Smooth muscle cell (in vitro differentiated cells): ENCODE results near the gene CEP112. TPM values are rescaled to one million over a fixed set of nuclear protein-coding genes. Genes with fewer than 3 reads are reported as not detected.

ENCODE experiments used
- DNase-seq: peaks from one replicate; lab custom pipeline; 2025; ENCODE audit not compliant: unreplicated experiment; lab: John Stamatoyannopoulos, UW
- H2AFZ ChIP-seq: fragments of 200-600 bp; sonication (generic); 2 replicates; pipeline ENCODE4 v1.6.0; 2016; ENCODE audit warnings: antibody characterized with exemption, low read depth, mild to moderate bottlenecking
- H3F3A ChIP-seq: fragments of 200-600 bp; sonication (generic); 2 replicates; pipeline ENCODE4 v1.6.0; 2017; ENCODE audit warnings: antibody characterized with exemption, low read depth
- H3K27ac ChIP-seq: fragments of 200-600 bp; sonication (generic); 2 replicates; pipeline ENCODE4 v1.5.1; 2016; ENCODE audit warnings: low read depth, mild to moderate bottlenecking
- H3K27me3 ChIP-seq: fragments of 200-600 bp; sonication (generic); 2 replicates; pipeline ENCODE4 v1.6.1; 2016; ENCODE audit warnings: low read depth, mild to moderate bottlenecking
- H3K36me3 ChIP-seq: fragments of 200-600 bp; sonication (generic); 2 replicates; pipeline ENCODE4 v1.5.1; 2016; ENCODE audit warnings: low read depth
- H3K4me1 ChIP-seq: fragments of 200-600 bp; sonication (generic); 2 replicates; pipeline ENCODE4 v1.5.1; 2016; ENCODE audit warnings: low read depth
- H3K4me2 ChIP-seq: fragments of 200-600 bp; sonication (generic); 2 replicates; pipeline ENCODE4 v1.6.0; 2016; ENCODE audit warnings: mild to moderate bottlenecking
- H3K4me3 ChIP-seq: fragments of 200-600 bp; sonication (generic); 2 replicates; pipeline ENCODE4 v1.5.1; 2016; ENCODE audit warnings: mild to moderate bottlenecking
- H3K79me2 ChIP-seq: fragments of 200-600 bp; sonication (generic); 2 replicates; pipeline ENCODE4 v1.6.0; 2016; ENCODE audit warnings: low read depth, mild to moderate bottlenecking
- H3K9ac ChIP-seq: fragments of 200-600 bp; sonication (generic); 2 replicates; pipeline ENCODE4 v1.6.0; 2016; ENCODE audit warnings: low read depth
- H3K9me3 ChIP-seq: fragments of 200-600 bp; sonication (generic); replicated peaks from 2 replicates; pipeline ENCODE4 v1.5.1; 2016; ENCODE audit warnings: low read depth
- H4K20me1 ChIP-seq: fragments of 200-600 bp; sonication (generic); 2 replicates; pipeline ENCODE4 v1.6.0; 2016; ENCODE audit warnings: low read depth
- WGBS: methylation state at CpG from one replicate; pipeline ENCODE4 v1.1.7; 2016; ENCODE audit warnings: low lambda C conversion rate; 5-methylcytosine and 5-hydroxymethylcytosine counted together
- polyA plus RNA-seq: library from polyadenylated mRNA; unstranded; fragments of >200 nt; fragmentation: Nextera tagmentation; extraction: Ambion mirVana; gene quantifications from 2 replicates; pipeline ENCODE4 v1.2.1, GENCODE V29; 2016
- total RNA-seq: library from RNA; depleted of rRNA; stranded (reverse); fragments of >200 nt; gene quantifications from 2 replicates; pipeline ENCODE4 v1.2.3, GENCODE V29; 2014
- TF ChIP-seq, protein P1 (sequence below): fragments of 200-600 bp; sonication (generic); IDR thresholded peaks from 2 replicates; pipeline ENCODE4 v1.5.1; 2017; ENCODE audit warnings: borderline replicate concordance, mild to moderate bottlenecking, antibody characterized with exemption; ENCODE audit not compliant: insufficient read depth, poor library complexity, severe bottlenecking

The CEP112 gene
- total and polyA plus RNA-seq, 2 experiments from 2014 or later: 8.3 to 9.9 TPM

DNA sequence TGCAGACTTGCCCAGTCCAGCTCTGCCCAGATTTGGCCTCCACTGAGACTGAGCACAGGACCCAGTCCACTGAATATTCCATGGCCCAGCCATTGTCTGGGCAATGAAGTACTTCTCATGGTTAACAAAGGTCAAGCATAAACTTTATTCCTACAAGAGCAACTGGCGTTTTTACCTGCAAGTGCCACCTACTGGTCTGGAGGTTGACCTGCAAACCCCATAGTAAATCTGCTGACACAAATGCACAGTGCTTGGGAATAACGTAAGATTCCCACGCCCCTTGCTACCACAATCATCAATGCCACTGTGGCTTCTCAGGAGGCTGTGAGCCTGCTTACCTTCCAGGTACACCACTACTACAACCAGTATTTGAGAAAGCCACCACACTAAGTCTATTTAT is 170.2 kb downstream of the CEP112 start:
- H3K9ac ChIP-seq: no peak overlapping the region
- H2AFZ ChIP-seq: no peak overlapping the region
- no peaks in the 10 kb centered on the region for H3K4me1 ChIP-seq
- H4K20me1 ChIP-seq: no peaks in the 10 kb centered on the region
- no peaks in the 10 kb centered on the region for H3K79me2 ChIP-seq
- no peaks in the 10 kb centered on the region for H3F3A ChIP-seq
- no peak overlapping the region for H3K4me3 ChIP-seq
- no peak for DNase-seq
- H3K27ac ChIP-seq: no peak overlapping the region
- no peak overlapping the region for H3K4me2 ChIP-seq
- no peaks in the 10 kb centered on the region for H3K27me3 ChIP-seq
- peaks cover 26% of the 10 kb centered on the region for H3K9me3 ChIP-seq
- TF ChIP-seq, protein P1, sequence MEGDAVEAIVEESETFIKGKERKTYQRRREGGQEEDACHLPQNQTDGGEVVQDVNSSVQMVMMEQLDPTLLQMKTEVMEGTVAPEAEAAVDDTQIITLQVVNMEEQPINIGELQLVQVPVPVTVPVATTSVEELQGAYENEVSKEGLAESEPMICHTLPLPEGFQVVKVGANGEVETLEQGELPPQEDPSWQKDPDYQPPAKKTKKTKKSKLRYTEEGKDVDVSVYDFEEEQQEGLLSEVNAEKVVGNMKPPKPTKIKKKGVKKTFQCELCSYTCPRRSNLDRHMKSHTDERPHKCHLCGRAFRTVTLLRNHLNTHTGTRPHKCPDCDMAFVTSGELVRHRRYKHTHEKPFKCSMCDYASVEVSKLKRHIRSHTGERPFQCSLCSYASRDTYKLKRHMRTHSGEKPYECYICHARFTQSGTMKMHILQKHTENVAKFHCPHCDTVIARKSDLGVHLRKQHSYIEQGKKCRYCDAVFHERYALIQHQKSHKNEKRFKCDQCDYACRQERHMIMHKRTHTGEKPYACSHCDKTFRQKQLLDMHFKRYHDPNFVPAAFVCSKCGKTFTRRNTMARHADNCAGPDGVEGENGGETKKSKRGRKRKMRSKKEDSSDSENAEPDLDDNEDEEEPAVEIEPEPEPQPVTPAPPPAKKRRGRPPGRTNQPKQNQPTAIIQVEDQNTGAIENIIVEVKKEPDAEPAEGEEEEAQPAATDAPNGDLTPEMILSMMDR: no peak
- 65% methylated on average over 3 of the region's 3 CpGs for WGBS
- peaks cover 18% of the 10 kb centered on the region for H3K36me3 ChIP-seq

DNA sequence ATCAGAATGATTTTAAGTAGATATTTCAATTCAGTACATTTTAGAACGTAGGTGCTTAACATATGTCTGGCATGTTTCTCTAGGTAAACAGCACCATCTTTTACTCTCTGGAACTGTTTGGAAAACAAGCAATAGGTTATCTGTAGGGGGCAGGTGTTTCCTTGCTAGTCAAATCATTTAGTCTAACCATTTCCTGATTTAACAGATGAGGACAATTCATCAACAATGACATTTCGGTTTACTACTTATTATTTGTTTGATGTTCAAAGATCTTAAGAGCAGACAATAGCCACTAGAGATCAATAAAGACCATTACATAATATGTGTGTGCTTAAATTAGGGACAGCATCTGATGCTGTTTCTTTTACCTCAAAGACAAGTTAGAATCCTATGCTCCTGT is 173.1 kb downstream of the CEP112 start:
- H3K79me2 ChIP-seq: no peaks in the 10 kb centered on the region
- H3K4me2 ChIP-seq: no peak overlapping the region
- DNase-seq: no peak
- no peak overlapping the region for H3K4me3 ChIP-seq
- peaks cover 9% of the 10 kb centered on the region for H3K9me3 ChIP-seq
- no peak overlapping the region for H2AFZ ChIP-seq
- no peaks in the 10 kb centered on the region for H3F3A ChIP-seq
- H4K20me1 ChIP-seq: no peaks in the 10 kb centered on the region
- 65% methylated on average over 2 of the region's 2 CpGs for WGBS
- no peak overlapping the region for H3K9ac ChIP-seq
- H3K36me3 ChIP-seq: peaks cover 8% of the 10 kb centered on the region
- no peaks in the 10 kb centered on the region for H3K27me3 ChIP-seq
- TF ChIP-seq, protein P1: no peak
- H3K27ac ChIP-seq: no peak overlapping the region
- no peaks in the 10 kb centered on the region for H3K4me1 ChIP-seq

DNA sequence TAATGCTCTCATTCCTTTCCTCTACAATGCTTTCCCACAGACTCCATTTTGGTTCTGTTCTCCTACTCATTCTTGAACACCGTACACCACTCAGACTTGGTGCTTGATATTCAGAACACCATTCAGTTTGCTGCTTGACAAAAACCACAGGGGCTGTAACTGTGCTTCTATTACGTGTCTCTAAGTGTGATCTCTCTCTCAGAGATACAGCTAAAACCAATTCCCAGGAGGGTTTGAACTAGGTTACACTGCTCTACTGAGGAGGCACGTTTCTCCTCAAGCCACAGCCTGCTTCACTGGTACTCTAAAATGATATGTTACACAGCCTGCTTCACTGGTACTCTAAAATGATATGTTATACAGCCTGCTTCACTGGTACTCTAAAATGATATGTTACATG is 175.7 kb downstream of the CEP112 start:
- H3K4me2 ChIP-seq: no peak overlapping the region
- no peaks in the 10 kb centered on the region for H3K4me1 ChIP-seq
- no peaks in the 10 kb centered on the region for H3K27me3 ChIP-seq
- H3K36me3 ChIP-seq: no peaks in the 10 kb centered on the region
- no peaks in the 10 kb centered on the region for H3K79me2 ChIP-seq
- no peak overlapping the region for H3K9ac ChIP-seq
- WGBS: 67% methylated on average over 3 of the region's 3 CpGs
- TF ChIP-seq, protein P1: no peak
- no peaks in the 10 kb centered on the region for H3K9me3 ChIP-seq
- H3K27ac ChIP-seq: no peak overlapping the region
- H4K20me1 ChIP-seq: no peaks in the 10 kb centered on the region
- DNase-seq: no peak
- no peaks in the 10 kb centered on the region for H3F3A ChIP-seq
- H2AFZ ChIP-seq: no peak overlapping the region
- H3K4me3 ChIP-seq: no peak overlapping the region

DNA sequence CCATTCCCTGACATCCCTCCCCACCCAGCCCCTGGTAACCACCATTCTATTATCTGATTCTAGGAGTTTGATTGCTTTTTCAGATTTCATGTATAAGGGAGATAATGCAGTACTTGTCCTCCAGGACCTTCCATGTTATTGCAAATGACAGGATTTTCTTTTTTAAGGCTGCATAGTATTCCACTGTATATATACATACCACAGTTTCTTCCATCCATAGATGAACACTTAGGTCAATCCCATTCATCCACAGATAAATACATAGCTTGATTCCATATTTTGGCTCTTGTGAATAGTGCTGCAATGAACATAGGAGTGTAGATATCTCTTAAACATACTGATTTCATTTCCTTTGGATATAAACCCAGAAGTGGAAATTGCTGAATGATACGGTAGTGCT is 183.3 kb downstream of the CEP112 start:
- no peaks in the 10 kb centered on the region for H3K4me1 ChIP-seq
- no peaks in the 10 kb centered on the region for H3K36me3 ChIP-seq
- 60% methylated on average over 1 of the region's 1 CpG for WGBS
- H3K27me3 ChIP-seq: no peaks in the 10 kb centered on the region
- no peak overlapping the region for H2AFZ ChIP-seq
- H3F3A ChIP-seq: no peaks in the 10 kb centered on the region
- H3K4me3 ChIP-seq: no peak overlapping the region
- TF ChIP-seq, protein P1: no peak
- H3K4me2 ChIP-seq: no peak overlapping the region
- H3K9me3 ChIP-seq: no peaks in the 10 kb centered on the region
- no peak overlapping the region for H3K27ac ChIP-seq
- no peak for DNase-seq
- no peaks in the 10 kb centered on the region for H3K79me2 ChIP-seq
- no peak overlapping the region for H3K9ac ChIP-seq
- H4K20me1 ChIP-seq: no peaks in the 10 kb centered on the region
